ENCODE results near the gene MRPL4. TPM values are rescaled to one million over a fixed set of nuclear protein-coding genes. Genes with fewer than 3 reads are reported as not detected.

The MRPL4 gene
- total and polyA plus RNA-seq, 4 donors, result 21.5 to 74.8 (median 33.7) TPM

GRCh38 chr19:10274589-10274988 is 22.6 kb downstream of the MRPL4 start:
- 91% methylated on average over 10 of the region's 10 CpGs for WGBS
- Histone ChIP-seq H3K27ac (ENCODE audit: low read depth in 1 of 2, low read length in 2 of 2) (no peak overlapping the region), H3K36me3 (ENCODE audit: control insufficient read depth in 4 of 4, insufficient read depth in 3 of 4, low read depth in 1 of 4, low read length in 3 of 4) (peaks cover 7 to 32% (median 21%) of the 10 kb centered on the region in 4 donors)

More at GRCh38 chr19:10274589-10274988, 22.6 kb downstream of the MRPL4 start:
- DNase-seq (ENCODE audit: low spot score), result no peak
- TF ChIP-seq, protein P1, sequence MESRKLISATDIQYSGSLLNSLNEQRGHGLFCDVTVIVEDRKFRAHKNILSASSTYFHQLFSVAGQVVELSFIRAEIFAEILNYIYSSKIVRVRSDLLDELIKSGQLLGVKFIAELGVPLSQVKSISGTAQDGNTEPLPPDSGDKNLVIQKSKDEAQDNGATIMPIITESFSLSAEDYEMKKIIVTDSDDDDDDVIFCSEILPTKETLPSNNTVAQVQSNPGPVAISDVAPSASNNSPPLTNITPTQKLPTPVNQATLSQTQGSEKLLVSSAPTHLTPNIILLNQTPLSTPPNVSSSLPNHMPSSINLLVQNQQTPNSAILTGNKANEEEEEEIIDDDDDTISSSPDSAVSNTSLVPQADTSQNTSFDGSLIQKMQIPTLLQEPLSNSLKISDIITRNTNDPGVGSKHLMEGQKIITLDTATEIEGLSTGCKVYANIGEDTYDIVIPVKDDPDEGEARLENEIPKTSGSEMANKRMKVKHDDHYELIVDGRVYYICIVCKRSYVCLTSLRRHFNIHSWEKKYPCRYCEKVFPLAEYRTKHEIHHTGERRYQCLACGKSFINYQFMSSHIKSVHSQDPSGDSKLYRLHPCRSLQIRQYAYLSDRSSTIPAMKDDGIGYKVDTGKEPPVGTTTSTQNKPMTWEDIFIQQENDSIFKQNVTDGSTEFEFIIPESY (IDR thresholded peaks at IDR 0.05), result no peak
- TF ChIP-seq GABPA (IDR thresholded peaks at IDR 0.05 in 1 of 2, conservative IDR thresholded peaks at IDR 0.05 in 1 of 2), result no peak
- TF ChIP-seq HNF4G (IDR thresholded peaks at IDR 0.05), result no peak
- TF ChIP-seq RXRA (IDR thresholded peaks at IDR 0.05), result no peak
- TF ChIP-seq TAF1 (conservative IDR thresholded peaks at IDR 0.05), result no peak
- no peak for TF ChIP-seq EGR1 (IDR thresholded peaks at IDR 0.05; ENCODE audit: low read depth in 2 of 2)
- no peak for TF ChIP-seq FOXA2 (IDR thresholded peaks at IDR 0.05)
- no peak for TF ChIP-seq SP1 (IDR thresholded peaks at IDR 0.05)
- TF ChIP-seq ATF3 (IDR thresholded peaks at IDR 0.05), result no peak
- no peak for TF ChIP-seq JUND (IDR thresholded peaks at IDR 0.05)
- TF ChIP-seq NR2F2 (IDR thresholded peaks at IDR 0.05), result no peak
- TF ChIP-seq, protein P2, sequence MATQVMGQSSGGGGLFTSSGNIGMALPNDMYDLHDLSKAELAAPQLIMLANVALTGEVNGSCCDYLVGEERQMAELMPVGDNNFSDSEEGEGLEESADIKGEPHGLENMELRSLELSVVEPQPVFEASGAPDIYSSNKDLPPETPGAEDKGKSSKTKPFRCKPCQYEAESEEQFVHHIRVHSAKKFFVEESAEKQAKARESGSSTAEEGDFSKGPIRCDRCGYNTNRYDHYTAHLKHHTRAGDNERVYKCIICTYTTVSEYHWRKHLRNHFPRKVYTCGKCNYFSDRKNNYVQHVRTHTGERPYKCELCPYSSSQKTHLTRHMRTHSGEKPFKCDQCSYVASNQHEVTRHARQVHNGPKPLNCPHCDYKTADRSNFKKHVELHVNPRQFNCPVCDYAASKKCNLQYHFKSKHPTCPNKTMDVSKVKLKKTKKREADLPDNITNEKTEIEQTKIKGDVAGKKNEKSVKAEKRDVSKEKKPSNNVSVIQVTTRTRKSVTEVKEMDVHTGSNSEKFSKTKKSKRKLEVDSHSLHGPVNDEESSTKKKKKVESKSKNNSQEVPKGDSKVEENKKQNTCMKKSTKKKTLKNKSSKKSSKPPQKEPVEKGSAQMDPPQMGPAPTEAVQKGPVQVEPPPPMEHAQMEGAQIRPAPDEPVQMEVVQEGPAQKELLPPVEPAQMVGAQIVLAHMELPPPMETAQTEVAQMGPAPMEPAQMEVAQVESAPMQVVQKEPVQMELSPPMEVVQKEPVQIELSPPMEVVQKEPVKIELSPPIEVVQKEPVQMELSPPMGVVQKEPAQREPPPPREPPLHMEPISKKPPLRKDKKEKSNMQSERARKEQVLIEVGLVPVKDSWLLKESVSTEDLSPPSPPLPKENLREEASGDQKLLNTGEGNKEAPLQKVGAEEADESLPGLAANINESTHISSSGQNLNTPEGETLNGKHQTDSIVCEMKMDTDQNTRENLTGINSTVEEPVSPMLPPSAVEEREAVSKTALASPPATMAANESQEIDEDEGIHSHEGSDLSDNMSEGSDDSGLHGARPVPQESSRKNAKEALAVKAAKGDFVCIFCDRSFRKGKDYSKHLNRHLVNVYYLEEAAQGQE (IDR thresholded peaks at IDR 0.05), result no peak
- TF ChIP-seq, protein P3, sequence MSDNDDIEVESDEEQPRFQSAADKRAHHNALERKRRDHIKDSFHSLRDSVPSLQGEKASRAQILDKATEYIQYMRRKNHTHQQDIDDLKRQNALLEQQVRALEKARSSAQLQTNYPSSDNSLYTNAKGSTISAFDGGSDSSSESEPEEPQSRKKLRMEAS (IDR thresholded peaks at IDR 0.05), result no peak
- no peak for TF ChIP-seq YY1 (IDR thresholded peaks at IDR 0.05)
- TF ChIP-seq FOXA1 (IDR thresholded peaks at IDR 0.05), result no peak
- no peak for TF ChIP-seq RAD21 (IDR thresholded peaks at IDR 0.05)
- TF ChIP-seq, protein P4, sequence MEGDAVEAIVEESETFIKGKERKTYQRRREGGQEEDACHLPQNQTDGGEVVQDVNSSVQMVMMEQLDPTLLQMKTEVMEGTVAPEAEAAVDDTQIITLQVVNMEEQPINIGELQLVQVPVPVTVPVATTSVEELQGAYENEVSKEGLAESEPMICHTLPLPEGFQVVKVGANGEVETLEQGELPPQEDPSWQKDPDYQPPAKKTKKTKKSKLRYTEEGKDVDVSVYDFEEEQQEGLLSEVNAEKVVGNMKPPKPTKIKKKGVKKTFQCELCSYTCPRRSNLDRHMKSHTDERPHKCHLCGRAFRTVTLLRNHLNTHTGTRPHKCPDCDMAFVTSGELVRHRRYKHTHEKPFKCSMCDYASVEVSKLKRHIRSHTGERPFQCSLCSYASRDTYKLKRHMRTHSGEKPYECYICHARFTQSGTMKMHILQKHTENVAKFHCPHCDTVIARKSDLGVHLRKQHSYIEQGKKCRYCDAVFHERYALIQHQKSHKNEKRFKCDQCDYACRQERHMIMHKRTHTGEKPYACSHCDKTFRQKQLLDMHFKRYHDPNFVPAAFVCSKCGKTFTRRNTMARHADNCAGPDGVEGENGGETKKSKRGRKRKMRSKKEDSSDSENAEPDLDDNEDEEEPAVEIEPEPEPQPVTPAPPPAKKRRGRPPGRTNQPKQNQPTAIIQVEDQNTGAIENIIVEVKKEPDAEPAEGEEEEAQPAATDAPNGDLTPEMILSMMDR (IDR thresholded peaks at IDR 0.05; ENCODE audit: low read depth, low read length, missing input control), result no peak
- Histone ChIP-seq H3K27me3 (ENCODE audit: control insufficient read depth in 4 of 4, insufficient read depth in 4 of 4, low read length in 3 of 4) (no peaks in the 10 kb centered on the region), H3K9me3 (ENCODE audit: control insufficient read depth in 4 of 4, low read length in 3 of 4) (no peaks in the 10 kb centered on the region), H3K9ac (ENCODE audit: low read depth in 1 of 2, low read length in 2 of 2) (no peak overlapping the region), H3K4me1 (ENCODE audit: control insufficient read depth in 4 of 4, insufficient read depth in 4 of 4, low read length in 3 of 4) (peaks cover 6 to 18% (median 11%) of the 10 kb centered on the region in 4 donors), H3K4me3 (ENCODE audit: low read depth in 1 of 3, low read length in 3 of 3) (no peak overlapping the region)

Measured in liver (tissue), 9 donors.